GM21529 (cell line): ENCODE results near the gene NIFK.

ENCODE experiments used
- ATAC-seq: cut with Tn5 transposase; IDR thresholded peaks from one replicate; pipeline ENCODE4 v1.9.1; 2021; ENCODE audit not compliant: unreplicated experiment

The NIFK gene

DNA sequence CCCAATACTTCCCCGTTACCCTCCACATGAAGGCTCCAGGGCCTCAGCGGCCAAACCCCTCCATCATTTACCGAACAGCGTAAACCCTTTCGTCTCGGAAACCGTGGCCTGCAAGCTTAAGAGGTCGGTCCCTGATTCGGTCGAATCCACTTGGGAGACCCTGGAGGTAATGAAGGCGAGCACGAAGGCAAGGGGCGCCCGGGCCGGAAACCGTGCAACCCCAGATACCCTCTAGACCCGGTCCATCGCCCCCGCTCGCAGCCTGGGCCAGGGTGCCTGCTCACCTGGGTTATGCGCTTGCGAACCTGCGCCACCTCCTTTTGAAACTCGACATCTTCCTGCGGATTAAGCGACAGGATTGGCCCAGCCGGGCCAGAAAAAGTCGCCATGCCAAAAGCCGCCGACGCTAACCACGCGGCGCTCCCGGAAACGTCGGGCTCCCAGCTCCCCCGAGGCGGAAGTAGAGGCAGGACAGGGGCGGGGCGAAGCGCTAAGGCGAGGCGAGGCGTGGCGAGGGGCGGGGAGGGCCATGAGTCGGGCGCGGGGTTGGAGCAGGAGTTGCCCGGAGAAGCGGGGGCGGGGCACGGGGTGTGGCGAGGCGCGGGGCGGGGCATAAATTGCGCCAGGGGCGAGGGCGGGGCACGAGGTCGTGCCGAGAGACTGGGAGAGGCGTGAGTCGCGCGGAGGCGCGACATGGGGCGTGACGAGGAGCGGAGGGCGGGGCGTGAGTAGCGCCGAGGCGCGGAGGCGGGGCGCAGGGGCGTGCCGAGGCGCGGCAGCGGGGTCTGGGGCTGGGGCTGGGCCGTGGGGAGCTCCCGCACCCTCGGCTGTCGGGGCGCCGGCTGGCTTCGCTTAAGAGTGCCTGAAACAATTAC, at the start of gene NIFK:
Gene NIFK, minus strand, starts transcription at position 414 of the 875 bp plus-strand sequence. Its CDS starts 25 bp downstream, at position 389.
- ATAC-seq: peak; percentile 91

DNA sequence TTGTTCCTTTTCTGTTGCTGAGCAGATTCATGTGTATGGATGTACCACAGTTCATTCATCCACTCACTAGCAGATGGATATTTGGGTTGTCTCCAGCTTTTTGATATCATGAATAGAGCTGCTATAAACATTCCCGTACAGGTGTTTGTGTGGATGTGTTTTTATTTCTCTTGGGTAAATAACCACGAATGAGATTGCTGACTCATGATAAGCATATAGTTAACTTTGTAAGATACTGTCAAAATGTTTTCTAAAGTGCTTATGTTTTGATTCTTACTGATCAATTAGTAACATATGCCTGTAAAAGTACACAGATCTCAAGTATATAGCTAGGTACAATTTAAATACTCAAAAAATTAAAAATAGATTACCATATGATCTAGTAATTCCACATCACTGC, 46.5 kb upstream of the NIFK start:
- no peak for ATAC-seq

DNA sequence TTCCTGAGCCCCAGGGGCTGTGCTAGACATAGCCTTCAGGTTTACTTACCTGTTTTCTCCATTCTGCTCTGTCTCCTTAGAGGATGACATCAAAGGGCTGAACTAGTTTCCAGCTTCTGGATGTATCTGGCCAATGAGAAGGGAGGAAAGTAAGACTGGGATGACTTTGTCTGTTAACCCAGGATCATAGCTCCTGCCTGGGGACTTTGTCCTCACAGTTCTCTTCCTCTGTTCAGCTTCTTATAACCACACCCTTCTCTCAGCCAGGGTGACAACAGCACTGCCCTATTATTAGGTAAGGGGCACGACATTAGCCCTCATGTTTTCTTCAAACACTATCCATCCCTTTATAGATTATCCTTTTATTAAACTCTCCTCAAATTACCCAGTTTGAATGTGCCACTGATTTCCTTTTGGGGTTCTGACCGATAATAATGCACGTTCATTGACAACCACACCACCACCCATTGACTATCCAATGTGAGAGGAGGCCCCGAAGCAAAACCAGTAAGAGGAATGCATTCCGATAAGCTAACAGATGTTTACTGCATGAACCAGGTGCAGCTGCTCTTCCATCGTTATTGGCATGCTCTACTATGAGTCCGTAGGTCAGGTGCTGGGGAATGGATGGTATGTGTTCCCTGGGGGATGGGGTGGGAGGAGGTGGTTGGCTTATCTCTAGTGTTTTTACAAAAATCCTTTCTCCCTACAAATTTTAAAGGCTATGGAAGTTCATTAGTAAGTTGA, 42.2 kb upstream of the NIFK start:
- no peak for ATAC-seq

DNA sequence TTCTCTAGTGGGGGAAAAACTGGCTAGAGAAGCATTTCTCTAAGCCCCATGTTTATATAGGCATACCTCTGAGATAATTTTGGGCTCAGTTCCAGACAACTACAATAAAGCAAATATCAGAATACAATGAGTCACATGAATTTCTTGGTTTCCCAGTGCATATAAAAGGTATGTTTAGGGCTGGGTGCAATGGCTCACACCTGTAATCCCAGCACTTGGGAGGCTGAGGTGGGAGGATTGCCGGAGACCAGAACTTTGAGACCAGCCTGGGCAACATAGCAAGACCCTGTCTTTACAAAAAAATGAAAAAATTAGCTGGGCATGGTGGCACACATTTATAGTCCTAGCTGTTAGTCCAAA, 41.0 kb upstream of the NIFK start:
- ATAC-seq: no peak

DNA sequence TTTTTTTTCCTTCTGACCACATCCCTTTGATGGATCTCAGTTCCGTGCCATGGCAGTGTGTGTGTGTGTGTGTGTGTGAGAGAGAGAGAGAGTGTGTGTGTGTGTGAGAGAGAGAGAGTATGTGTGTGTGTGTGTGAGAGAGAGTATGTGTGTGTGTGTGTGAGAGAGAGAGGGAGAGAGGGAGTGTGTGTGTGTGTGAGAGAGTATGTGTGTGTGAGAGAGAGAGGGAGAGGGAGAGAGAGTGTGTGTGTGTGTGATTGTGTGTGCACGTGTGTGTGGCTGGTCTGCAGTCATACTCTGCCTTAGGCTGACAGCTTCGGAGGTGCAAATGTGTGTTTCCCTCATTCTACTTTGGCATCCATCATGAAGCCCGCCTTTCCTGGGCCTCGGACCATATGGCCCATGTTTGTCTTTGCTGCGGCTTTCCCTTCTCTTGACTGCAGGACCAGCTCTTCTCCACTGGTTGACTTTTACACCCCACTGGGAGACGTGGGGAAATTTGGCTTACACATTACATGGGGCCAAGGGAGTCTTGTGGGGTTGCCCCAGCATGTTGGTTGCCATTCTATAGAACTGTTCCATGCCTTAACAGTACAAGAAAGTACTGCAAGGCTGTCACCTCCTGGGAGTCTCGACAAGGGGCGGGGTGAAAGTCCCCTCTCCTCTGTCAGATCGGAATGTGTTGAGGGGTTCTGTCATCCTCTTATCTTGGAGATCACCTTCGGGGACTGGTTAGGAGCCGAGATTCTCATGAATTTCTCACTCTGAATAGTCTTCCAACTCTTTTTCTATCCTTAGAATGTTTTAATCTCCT, 40.4 kb upstream of the NIFK start:
- no peak for ATAC-seq

DNA sequence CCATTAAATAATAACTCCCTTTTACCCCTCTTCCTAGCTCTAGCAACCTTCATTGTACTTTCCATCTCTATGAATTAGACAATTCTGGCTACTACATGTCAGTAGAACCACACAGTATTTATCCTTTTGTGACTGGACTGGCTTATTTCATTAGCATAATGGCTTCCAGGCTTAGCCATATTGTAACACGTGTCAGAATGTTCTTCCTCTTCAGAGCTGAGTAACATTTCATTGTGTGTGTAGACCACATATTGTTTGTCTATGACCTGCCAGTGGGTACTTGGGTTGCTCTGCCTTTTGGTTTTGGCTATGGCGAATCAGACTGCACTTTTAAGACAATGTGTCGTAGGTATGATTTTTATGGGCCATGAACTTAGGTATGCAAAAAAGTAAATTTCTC, 39.7 kb upstream of the NIFK start:
- no peak for ATAC-seq

DNA sequence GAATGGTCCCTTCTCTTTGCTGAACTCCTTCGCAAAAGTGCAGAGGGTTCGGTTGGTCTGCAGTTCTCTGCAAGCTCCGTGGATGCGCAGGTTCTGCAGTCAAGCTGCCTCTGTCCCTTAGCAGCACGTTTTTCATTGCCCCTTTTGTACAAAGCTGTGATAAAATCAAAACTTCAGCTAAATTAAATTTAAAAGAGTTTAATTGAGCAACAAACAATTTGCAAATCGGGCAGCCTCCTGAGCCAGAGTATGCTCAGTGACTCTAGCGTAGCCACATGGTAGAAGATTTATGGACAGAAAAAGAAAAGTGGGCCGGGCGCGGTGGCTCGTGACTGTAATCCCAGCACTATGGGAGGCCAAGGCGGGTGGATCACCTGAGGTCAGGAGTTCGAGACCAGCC, 37.6 kb upstream of the NIFK start:
- ATAC-seq: no peak

DNA sequence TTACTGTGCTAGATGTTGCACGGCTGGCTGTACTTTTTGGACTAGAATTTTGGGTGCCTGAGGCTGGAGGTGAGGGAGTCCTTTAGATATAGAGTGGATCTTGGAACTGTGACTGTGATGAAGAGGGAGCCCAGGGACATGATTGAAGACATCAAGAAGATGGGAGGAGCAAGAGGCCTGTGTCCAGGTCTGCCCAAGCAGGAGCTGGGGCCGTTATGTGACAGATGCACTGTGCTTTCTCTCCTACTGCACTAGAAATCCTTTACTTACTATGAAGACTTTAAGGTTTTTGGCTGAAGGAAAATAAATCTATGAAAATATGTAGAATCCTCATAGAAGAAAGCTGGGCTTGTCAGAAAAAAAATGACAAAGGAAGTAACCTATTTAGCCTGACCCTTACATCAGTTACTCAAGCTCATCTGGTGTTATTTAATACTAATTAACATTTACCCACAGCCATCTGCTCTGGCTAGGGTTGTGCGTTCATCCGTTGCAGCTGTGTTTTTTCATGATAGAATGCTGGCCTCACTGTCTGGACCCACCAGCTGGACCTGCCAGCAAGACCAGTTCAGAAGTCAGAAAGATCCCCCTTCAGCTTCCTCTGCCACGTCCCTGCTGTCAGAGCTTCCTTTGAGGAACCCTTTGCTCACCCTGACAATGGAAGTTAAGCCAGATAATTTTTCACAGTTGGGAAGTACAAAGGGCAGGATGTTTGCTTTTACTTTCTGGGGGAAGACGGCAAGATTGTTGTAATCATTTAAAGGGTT, 35.5 kb upstream of the NIFK start:
- no peak for ATAC-seq

DNA sequence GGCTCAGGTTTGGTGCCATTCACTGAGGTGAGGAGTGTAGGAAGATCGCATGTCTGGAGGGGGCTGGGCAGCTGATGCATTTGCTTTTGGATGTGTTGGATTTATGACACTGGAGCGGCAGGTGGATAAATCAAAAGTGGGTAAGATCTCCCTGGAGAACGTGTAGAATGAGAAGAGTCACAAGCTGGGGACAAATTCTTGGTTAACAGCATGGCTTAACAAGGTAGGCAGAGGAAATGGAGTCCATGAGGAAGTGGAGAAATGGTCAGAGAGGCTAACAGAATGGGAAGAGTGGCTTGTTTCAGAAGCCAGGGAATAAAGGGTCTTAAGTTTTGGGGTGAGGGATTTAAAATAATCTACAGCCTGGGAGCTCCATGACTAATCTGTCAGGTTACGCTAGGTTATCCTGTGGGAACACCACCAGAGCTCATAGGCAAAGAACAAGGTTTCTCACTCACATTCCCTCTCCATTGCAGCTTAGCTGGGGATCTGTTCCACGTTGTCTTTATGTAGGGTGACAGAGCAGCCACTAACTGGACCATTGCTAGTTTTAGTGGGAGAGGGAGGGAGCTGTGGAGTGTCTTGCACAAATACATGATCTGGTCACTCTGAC, 31.6 kb upstream of the NIFK start:
- ATAC-seq: no peak

DNA sequence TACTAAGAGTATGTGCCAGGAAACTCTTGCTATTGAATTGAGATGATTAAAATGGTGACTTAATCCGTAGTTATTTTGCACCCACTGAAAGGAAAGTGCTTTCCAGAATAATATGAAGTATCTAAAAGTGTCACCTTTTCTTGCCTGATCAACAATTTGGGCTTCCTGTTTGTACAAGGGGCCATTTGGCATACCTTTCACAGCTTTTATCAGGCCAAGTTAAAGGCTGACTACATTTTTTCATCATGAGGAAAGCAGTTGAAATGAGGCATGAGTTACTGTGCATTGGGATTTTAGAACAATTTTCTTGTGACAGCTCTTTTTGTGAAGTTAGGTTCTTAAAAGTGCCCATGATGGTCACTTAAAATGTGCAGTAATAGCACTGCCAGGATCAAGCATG, 29.9 kb upstream of the NIFK start:
- ATAC-seq: no peak

DNA sequence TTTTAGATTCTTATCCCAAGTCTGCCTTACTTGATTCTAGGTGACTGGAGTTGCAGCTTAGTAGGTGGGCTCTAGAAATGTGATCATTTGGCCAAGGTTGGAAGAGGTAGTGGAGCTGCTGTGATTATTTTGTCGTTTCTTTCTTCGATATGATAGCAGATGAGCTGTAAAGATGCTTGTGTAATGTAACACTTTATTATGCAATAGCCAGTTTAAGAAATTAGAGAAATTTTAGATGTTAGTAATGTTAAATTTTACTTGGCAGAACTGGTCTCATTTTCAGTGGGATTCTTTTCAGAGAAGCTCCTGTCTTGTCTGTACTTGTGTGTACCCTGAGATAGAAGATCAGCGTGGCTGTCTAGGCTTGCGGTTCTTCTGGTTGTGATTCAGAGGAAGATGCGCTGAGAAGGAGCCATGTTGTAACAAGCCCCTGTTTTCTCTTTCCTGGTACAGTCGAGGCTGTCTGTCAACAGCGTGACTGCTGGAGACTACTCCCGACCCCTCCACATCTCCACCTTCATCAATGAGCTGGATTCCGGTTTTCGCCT, 28.1 kb upstream of the NIFK start:
- no peak for ATAC-seq

DNA sequence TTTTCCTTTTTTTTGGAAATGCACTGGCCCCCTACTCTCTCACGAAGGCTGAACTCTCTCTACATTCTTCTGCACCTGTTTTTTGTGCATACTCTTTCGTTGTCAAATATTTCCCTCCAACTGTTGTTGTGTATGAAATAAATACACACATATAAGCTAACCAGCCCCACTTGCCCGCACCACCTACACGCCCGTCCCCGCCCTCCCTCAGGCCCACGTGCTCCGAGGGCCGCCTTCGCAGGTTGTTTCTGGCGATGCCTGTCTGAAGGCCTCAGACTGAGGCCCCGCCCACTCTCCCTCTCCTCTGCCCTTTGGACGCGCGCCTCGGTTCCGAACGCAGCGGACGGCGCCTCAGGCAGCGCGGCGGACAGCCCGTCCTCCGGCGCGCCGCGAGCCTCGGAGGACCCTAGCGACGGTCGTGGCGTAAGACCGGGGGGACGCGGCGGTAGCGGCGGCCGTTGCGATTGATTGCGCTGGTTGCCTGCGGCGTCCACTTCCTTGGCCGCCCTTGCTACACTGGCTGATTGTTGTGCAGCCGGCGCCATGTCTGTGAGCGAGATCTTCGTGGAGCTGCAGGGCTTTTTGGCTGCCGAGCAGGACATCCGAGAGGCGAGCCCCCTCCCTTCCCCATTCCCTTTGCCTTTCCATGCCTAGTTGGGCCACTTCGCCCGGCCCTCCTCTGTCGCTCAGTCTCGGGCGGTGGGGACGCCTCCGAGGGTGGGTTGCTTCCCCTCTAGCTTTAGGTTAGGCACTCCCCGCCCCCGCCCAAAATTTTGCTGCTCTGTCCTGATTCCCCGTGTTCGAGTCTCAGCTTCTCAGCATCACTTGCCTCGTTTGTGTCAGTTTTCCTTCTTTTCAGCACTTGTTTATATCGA, 18.8 kb upstream of the NIFK start, which contains the start of gene TSN:
Gene TSN, plus strand, starts transcription at position 415 of the 875 bp plus-strand sequence. Its CDS starts 129 bp downstream, at position 544.
- peak; percentile 100 for ATAC-seq

DNA sequence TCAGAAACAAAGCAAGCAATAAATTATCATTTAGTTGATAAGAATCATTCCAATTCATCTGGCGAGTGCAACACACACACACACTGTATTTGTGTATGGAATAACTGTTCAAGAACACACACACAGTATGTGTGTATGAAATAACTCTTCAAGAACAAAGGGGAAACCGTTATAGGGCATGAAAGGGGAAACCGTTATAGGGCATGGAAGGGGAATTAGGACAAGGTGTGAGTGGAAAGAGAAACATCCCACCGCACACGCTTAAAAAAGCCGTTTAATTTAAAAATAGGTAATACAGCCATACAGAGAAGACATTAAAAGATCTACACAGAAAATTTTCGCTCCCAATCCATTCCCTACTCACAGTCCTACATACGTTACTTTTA, 18.2 kb upstream of the NIFK start:
- peak; percentile 1 for ATAC-seq

DNA sequence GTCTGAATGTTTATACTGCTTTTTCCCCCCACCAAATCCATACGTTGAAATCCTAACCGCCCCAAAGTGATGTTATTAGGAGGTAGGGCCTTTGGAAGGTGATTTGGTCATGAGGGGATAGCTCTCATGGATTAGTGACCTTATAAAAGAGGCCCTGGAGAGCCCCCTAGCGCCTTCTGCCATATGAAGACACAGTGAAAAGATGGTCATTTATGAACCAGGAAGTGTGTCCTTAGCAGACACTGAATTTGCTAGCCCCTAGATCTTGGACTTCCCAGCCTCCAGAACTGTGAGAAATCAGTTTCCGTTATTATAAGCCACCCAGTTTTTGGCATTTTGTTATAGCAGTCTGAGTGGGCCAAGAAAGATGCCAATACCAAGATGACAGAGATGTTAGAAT, 11.5 kb upstream of the NIFK start:
- peak; percentile 76 for ATAC-seq

DNA sequence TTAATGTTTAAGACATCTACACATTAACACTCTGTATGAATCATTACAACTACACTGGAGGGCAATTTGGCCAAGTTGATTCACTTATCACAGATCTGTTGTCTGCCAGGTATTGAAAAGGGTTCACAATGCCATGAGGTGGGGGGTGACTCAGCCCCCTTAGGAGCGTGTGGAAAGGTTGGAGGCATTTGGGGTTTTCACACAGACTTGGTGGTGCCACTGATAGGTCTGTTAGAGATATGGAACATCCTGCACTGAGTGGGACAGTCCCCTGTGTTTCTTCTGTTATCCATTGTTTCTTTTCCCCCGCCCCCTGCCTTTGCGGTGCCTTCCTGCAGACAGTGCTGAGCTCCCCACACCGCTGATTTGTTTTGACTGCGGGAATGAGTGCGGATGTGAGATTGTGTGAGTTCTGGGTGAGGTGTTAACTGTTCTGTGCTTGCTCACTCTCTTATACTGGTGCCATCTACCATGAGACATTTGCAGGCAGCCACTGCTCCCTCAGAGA, 9.4 kb upstream of the NIFK start:
- ATAC-seq: no peak

DNA sequence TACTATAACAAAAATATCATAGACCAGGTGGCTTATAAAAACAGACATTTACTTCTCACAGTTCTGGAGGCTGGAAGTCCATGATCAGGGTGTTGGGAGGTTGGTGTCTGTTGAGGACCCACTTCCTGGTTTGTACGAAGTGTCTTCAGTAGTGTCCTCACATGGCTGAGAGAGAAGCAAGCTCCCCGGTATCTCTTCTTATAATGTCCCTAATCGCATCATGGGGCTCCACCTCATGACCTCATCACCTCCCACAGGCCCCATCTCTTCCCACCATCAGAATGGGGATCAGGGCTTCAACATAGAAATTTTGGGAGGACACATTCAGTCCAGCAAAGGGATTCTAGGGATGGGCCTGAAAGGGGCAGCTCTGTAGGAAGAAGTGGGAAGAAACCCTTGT, 4.8 kb upstream of the NIFK start:
- no peak for ATAC-seq

DNA sequence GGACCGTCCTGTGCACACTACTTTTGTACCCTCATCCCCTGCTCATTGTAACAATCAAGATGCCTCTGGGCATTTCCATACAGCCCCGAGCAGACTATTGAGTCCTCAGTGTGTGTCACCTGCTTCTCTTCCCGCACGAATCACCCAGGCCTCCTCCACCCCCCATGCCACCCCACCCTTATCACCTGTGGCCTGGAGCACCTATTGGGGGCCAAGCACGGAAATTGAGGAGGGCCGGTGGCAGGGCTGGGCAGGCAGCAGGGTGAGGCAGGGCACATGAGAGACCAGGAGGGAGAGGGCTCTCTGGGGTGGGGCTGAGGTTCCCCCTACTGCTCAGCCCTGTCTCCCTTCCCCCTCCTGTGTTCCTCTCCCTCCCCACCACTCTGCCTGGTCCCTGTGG, 4.3 kb upstream of the NIFK start:
- ATAC-seq: no peak

DNA sequence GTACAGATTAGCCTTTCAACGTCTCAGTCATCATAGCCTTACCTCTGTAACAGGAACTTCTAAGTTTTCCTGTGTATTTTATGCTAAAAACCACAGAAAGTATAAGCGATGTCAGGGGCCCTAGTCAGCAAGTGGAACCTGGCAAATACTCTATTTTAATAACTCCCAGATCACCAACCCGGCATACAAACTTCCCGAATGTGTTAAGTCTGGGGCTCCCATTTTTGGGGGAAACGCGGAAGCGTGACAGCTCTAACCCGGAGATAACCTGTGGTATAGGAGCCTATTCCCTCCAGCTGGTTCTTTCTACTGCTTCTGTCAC, 574 bp downstream of the NIFK start:
- ATAC-seq: no peak

DNA sequence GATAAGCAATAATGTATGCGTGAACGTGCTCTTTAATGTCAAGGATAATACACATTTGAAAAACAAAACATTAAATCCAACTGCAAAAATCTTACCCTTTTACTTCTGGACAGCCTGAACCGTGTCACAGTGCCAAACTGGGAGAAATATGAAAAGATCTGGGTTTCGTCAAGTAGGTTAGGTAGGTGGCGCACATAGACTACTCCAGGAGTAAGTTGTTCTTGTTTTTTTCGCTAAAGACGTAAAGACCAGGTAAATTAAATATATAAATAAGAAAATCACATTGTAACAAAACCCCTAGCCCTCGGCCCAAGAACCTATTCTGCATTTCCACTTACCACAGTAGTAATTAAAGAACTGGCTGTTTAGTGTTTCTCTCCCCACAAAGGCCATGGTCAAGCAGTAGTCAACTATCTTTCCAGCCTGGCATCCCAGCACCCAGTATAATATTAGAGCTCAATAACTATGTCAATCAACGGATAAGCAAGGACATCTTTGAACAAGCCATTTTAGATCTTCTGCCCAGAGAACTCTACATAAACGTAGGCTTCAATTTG, 1.1 kb downstream of the NIFK start:
- no peak for ATAC-seq
